AG04449 (cell line): Measurements from ENCODE around the gene TAT.
"Not testable (repeated sequence)": the region's sequence is repeated elsewhere in the genome, so short reads cannot be mapped to it uniquely, and the experiment has no call there.

Experiments used
- CTCF ChIA-PET: fragments of 350-600 bp; formaldehyde crosslinking; extraction: SDS; loops from one replicate; lab custom pipeline; 2021; ENCODE audit warnings: antibody characterized with exemption; lab: Yijun Ruan, JAX
- POLR2A ChIA-PET: fragments of 400-600, 350-600 bp; formaldehyde crosslinking; extraction: SDS; loops from one replicate; lab custom pipeline; 2020; ENCODE audit warnings: antibody characterized with exemption, inconsistent platforms; lab: Yijun Ruan, JAX
- DNase-seq: peaks from one replicate; pipeline ENCODE4 v3.0.0-alpha.2; 2010; ENCODE audit warnings: low read depth, low spot score
- H3K4me3 ChIP-seq: 2 replicates; pipeline ENCODE4 v1.5.1; 2011; ENCODE audit warnings: low read depth, mild to moderate bottlenecking, control low read depth, low read length
- CTCF ChIP-seq: IDR thresholded peaks from one replicate; pipeline ENCODE4 v1.5.1; 2011; ENCODE audit warnings: mild to moderate bottlenecking, moderate library complexity, low read length, control low read depth, inconsistent platforms; ENCODE audit not compliant: insufficient read depth; ENCODE audit errors: missing control alignments

TAT gene

DNA sequence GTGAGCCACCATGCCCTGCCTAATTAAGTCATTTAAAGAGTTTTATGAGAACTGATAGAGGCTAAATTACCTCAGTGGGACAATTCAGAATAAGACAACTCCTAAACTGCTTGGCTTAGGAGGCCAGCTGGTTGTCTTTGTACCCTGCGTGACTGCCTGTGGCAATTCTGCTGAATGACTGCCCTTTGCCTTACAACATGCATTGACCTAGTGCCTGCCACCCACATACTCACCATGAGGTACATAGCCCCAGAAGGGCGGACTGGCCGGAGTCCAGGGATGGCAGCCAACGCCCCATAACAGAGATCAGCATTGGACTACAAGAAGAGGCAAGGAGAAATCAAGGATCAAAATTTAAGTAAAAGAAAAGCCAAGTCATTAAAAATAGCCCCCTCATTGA is 7.3 kb downstream of the TAT start:
- CTCF ChIA-PET = no interaction called here
- TF ChIP-seq CTCF = no peak
- POLR2A ChIA-PET = no interaction called here
- no peak overlapping the region for H3K4me3 ChIP-seq
- no peak for DNase-seq

DNA sequence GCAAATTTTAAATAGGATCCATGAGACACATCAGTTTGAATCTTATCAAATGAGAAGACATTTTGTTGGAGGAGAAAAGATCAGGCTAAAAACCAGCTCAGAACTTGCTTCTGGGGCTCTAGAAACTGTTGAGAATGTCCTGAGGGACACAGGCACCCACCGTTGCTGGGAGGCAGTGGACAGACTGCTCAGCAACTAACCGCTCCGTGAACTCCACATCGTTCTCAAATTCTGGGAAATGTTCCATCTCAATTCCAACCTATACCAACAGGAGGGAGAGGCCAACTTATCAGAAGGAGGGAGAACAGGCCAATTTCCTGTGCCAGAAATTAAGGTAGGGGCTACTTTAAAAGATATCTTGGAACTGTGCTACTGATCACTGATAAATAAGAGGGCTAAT is 8.3 kb downstream of the TAT start:
- TF ChIP-seq CTCF = no peak
- no peak for DNase-seq
- CTCF ChIA-PET = no interaction called here
- POLR2A ChIA-PET = no interaction called here
- H3K4me3 ChIP-seq = no peak overlapping the region

DNA sequence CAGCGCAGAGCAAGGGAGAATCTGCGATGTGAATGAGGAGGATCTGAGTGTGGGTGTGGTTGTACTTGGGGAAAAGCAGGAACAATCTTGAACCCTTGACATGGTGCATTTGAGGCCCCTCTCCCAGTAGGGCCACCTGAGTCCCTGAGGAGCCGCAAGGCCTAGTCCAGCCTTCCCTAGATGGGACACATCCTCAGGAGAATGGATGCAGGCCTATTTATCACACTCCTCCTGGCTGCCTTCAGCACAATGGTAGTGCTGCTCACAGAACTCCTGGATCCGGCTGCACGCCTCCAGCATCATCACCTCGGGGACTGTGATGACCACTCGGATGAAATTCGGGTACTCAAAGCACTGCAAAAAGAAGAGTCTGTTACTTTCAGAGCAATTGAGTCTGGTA is 9.0 kb downstream of the TAT start:
- no peak overlapping the region for H3K4me3 ChIP-seq
- ChIA-PET CTCF (interaction anchor here (1.0 kb wide), 2 partner anchors 13 to 30 kb away, joined by 3 read pairs; no protein-coding TSS in a partner anchor), POLR2A (no interaction called here)
- no peak for TF ChIP-seq CTCF
- DNase-seq = no peak

GRCh38 chr16:71565812-71566700 is 10.8 kb downstream of the TAT start:
- DNase-seq = no peak
- H3K4me3 ChIP-seq = no peak overlapping the region
- POLR2A ChIA-PET = no interaction called here
- TF ChIP-seq CTCF = no peak
- CTCF ChIA-PET = interaction anchor here (1.0 to 2.7 kb wide), 7 partner anchors 11 to 396 kb away, joined by 3 to 22 read pairs (median 3); partner anchors contain the start of gene CHST4

DNA sequence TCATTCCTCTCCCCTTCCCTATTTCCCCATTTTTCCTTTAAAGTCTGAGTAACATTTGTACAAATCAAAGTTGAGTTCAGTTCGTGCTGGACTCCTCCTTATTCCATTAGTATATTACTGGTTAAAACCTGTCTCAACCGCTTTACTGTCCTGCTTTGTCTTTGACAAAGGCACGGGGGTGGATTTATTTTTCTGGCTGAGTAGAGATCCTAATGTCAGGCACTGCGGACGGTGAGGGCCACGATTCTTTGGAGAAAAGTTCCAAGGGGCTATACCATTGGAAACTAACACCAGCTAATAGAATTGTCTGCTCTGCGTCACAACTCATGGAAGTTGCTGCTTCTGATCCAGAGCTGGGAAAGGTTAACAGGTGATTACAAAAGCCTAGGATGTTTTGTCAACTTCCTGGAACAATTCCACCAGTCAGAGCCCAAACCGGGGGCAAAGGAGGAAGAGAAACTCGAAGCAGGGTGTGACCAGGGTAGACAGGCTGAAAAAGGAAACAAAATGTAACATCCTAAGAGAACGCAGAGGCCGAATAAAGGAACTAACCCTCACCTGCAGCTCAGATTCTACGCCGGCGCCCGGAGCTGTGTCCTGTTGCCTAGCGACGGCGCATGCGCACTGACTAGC is 12.4 kb downstream of the TAT start:
- peak overlapping the region; percentile 75 for H3K4me3 ChIP-seq
- DNase-seq = no peak
- CTCF ChIA-PET = interaction anchor here (1.0 to 2.7 kb wide), 12 partner anchors 9 to 397 kb away, joined by 3 to 22 read pairs (median 4); partner anchors contain the start of gene CHST4
- POLR2A ChIA-PET = no interaction called here
- TF ChIP-seq CTCF = no peak

DNA sequence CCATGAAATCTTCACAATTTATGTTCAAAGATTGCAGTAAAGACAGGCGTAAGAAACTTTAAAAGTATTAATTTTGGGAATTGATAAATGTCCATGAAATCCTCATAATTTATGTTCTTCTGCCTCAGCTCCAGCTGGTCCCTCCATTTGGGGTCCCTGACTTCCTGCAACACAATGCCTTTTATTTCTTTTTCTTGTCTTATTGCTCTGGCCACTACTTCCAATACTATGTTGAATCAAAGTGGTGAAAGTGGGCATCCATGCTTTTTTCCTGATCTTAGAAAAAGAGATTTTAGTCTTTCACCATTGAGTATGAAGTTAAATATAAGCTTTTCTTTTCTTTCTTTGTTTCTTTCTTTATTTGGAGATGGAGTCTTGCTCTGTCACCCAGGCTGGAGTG is 14.3 kb downstream of the TAT start:
- TF ChIP-seq CTCF = no peak
- no peak for DNase-seq
- ChIA-PET POLR2A (no interaction called here), CTCF (interaction anchor here (0.6 to 1.5 kb wide), 2 partner anchors 49 to 796 kb away, joined by 3 to 5 read pairs; no protein-coding TSS in a partner anchor)
- H3K4me3 ChIP-seq = no peak overlapping the region

DNA sequence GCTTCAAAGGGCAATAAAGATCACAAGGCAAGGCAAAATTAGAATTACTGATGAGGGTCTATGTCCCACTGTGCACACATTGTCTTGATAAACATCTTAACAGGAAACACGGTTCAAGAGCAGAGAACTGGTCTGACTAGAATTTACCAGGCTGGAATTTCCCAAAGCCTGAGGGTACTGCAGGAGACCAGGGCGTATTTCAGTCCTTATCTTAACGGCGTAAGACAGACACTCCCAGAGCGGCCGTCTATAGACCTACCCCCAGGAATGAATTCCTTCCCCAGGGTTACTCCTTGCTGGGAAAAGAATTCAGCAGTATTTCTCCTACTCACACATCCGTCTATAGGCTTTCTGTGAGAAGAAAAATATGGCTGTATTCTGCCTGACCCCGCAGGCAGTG is 15.0 kb downstream of the TAT start:
- CTCF ChIA-PET = interaction anchor here (1.5 kb wide), 1 partner anchor 49 kb away, joined by 5 read pairs; no protein-coding TSS in a partner anchor
- POLR2A ChIA-PET, H3K4me3 ChIP-seq, DNase-seq: not testable (repeated sequence)
